ENCODE data around the gene TNS3.

DNA sequence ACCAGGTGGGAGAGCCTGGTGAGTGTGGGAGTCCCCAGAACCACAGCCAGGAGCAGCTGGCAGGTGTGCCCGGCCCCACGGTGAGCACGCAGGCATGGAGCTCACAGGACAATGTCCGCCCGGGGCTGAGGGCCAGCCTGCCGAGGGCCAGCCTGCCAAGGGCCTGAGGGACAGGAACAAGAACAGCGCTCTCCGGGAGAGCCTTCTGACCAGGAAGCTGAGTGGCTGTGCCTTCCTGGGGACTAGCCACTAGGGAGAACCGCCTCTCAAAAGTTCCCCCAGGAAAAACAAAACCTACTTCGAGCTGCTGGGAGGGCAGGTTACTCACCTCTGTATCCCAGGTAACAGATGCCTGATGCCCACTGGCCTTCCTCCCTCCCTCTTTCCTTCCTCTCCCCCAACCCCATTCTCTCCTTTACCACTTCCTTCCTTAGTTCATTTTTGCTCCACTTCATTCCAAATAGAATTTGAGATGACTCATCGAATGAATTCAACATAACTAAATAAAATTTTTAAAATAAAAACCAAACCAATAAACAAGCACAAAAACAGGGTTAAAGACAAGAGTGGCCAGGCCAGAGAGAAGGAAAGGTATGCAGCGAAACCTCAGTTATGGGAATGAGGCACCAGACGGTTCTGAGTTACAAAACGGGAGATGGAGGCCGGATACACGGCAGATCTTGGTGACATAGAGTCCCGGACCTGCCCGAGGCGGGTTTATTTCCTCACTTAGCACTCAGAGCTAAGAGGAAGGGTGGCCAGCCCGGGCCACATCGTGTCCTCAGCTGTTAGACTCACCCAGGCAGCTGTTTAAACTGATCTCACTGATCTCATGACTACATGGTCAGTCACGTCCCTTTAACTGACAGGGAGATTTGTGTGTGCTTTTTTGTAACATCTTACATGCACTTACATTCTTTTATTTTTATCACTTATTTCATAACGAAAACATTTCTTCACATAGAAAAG lies 128.5 kb downstream of the TNS3 start:
- TF ChIP-seq POLR2AphosphoS5 (IDR thresholded peaks at IDR 0.05; ENCODE audit: borderline replicate concordance, low read depth, low read length) (no peak), EZH2 (IDR thresholded peaks at IDR 0.05) (no peak)
